ENCODE measurements around the gene GPA33.

Gene GPA33

DNA sequence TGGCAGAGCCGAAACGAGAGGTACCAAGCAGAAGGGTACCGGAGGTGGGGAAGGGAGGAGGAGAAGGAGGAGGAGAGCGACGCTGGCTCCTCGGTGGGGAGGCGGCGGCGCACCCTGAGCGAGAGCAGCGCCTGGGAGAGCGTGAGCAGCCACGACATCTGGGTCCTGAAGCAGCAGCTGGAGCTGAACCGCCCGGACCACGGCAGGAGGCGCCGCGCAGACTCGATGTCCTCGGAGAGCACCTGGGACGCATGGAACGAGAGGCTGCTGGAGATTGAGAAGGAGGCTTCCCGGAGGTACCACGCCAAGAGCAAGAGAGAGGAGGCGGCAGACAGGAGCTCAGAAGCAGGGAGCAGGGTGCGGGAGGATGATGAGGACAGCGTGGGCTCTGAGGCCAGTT, 36.1 kb upstream of the GPA33 start:
- ATAC-seq (no peak), DNase-seq (no peak)
- Mint-ChIP-seq H3K27me3 (peaks cover 20% of the 10 kb centered on the region), H3K4me1 (peaks cover 2% of the 10 kb centered on the region), H3K4me3 (no peak overlapping the region), H3K27ac (no peak overlapping the region), H3K36me3 (ENCODE audit: low read depth) (no peaks in the 10 kb centered on the region), H3K9me3 (no peaks in the 10 kb centered on the region)

DNA sequence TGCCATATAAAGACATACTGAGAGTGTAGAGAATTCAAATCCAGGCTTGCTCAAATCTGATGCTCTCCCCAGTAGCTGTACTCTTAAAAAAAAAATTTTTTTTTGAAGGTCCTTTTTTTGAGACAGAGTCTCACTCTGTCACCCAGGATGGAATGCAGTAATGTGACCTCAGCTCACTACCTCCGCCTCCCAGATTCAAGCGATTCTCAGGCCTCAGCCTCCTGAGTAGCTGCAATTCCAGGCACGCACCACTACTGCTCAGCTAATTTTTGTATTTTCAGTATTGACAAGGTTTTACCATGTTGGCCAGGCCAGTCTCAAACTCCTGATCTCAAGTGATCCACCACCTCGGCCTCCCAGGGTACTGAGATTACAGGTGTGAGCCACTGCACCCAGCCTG, 32.4 kb upstream of the GPA33 start:
- DNase-seq = no peak
- H3K4me3 Mint-ChIP-seq = no peak overlapping the region
- H3K27me3 Mint-ChIP-seq = peaks cover 9% of the 10 kb centered on the region
- no peak overlapping the region for H3K27ac Mint-ChIP-seq
- no peaks in the 10 kb centered on the region for H3K36me3 Mint-ChIP-seq (ENCODE audit: low read depth)
- H3K9me3 Mint-ChIP-seq = no peaks in the 10 kb centered on the region
- peaks cover 4% of the 10 kb centered on the region for H3K4me1 Mint-ChIP-seq
- no peak for ATAC-seq

DNA sequence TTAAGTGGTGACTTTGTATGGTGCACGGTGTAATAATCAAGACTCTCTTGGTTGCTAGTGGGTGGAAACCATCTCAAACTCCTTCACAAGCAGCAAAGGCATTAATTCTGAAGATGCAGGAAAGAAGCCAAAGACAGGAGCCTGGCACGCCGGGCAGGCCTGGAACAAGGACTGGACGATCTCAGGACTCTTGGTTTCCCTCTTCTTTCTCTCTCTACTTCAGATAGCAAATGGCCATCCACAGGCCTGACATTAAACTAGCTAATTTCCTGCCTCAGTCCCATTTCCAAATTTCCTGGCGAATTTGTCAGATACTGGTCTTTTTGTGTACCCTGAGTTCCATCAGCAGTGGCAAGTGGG, 31.9 kb upstream of the GPA33 start:
- Mint-ChIP-seq H3K27ac (no peak overlapping the region), H3K27me3 (peaks cover 4% of the 10 kb centered on the region), H3K36me3 (ENCODE audit: low read depth) (no peaks in the 10 kb centered on the region), H3K9me3 (no peaks in the 10 kb centered on the region), H3K4me1 (peaks cover 4% of the 10 kb centered on the region), H3K4me3 (no peak overlapping the region)
- DNase-seq (no peak), ATAC-seq (no peak)

DNA sequence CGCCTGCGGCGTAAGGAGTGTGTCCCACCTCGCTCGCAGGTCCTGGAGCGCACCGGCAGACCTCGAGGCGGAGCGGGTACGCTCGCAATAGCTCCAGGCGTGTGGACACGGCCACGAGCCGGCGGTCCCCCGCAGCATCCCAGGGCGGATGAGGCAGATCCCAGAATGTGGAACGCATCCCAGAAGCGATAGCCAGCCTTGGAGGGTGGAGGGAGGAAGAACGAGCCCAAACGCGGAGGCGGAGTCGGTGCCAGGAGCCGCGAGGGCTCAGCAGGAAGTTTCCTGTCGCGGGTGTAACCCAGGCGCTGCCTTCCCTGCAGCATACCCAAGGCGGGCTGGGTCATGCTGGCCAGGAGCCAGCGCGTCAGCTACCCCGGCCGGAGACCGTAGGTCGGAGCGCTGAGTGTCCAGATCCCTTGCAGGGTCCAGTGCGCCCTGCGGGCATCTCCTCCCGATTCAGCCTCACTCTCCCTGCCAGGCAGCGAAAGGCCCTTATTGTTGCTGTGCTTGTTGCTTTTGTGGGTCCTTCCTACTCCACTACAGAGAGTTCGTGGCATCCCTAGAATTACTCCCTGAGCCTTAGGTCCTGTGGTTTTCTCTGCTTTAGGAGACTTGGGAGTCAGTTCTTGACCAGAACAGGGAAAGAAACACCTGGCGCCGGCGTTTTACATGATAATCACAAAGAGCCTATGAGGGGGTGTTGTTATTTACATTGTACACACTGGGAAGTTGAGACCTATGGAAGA, 31.4 kb upstream of the GPA33 start:
- no peaks in the 10 kb centered on the region for H3K36me3 Mint-ChIP-seq (ENCODE audit: low read depth)
- no peaks in the 10 kb centered on the region for H3K9me3 Mint-ChIP-seq
- H3K4me1 Mint-ChIP-seq = peaks cover 4% of the 10 kb centered on the region
- ATAC-seq (peak; percentile 48), DNase-seq (no peak)
- no peak overlapping the region for H3K27ac Mint-ChIP-seq
- H3K27me3 Mint-ChIP-seq = peaks cover 3% of the 10 kb centered on the region
- H3K4me3 Mint-ChIP-seq = peak overlapping the region; percentile 72

DNA sequence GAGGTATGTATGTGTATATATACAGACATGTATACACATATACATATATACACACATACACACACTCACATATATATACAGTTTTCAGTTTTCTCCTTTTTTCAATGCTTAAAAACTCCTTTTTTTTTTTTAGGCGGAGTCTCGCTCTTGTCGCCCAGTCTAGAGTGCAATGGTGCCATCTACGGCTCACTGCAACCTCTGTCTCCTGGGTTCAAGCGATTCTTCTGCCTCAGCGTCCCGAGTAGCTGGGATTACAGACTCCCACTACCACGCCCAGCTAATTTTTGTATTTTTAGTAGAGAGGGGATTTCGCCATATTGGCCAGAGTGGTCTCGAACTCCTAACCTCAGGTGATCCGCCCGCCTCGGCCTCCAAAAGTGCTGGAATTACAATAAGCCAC, 30.7 kb upstream of the GPA33 start:
- no peak for ATAC-seq
- H3K27ac Mint-ChIP-seq = no peak overlapping the region
- H3K36me3 Mint-ChIP-seq (ENCODE audit: low read depth) = no peaks in the 10 kb centered on the region

DNA sequence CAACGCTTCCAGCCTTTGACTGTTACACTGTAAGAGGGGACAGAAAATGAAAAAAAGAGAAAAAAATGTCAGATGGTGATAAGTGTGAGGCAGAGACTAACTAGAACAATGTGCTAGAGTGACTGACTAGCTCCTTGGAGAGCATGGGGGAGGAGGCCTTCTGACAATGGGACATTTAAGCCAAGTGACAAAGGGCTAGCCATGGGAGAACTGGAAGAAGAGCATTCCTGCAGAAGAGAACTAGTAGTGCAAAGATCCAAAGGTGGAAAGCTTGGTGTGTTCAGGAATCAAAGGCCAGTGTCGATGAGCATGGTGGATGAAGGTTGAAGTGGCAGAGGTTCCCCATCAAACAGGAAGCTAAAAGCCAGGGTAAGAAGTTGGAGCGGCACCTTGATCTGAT, 29.5 kb upstream of the GPA33 start:
- Mint-ChIP-seq H3K4me1 (peaks cover 9% of the 10 kb centered on the region), H3K9me3 (no peaks in the 10 kb centered on the region), H3K27me3 (no peaks in the 10 kb centered on the region), H3K4me3 (no peak overlapping the region), H3K36me3 (ENCODE audit: low read depth) (no peaks in the 10 kb centered on the region), H3K27ac (no peak overlapping the region)
- ATAC-seq (no peak), DNase-seq (no peak)

More for the DNA sequence above, 30.7 kb upstream of the GPA33 start:
- H3K4me3 Mint-ChIP-seq = peak overlapping the region; percentile 72
- no peaks in the 10 kb centered on the region for H3K9me3 Mint-ChIP-seq
- peaks cover 4% of the 10 kb centered on the region for H3K4me1 Mint-ChIP-seq
- no peak for DNase-seq
- no peaks in the 10 kb centered on the region for H3K27me3 Mint-ChIP-seq

DNA sequence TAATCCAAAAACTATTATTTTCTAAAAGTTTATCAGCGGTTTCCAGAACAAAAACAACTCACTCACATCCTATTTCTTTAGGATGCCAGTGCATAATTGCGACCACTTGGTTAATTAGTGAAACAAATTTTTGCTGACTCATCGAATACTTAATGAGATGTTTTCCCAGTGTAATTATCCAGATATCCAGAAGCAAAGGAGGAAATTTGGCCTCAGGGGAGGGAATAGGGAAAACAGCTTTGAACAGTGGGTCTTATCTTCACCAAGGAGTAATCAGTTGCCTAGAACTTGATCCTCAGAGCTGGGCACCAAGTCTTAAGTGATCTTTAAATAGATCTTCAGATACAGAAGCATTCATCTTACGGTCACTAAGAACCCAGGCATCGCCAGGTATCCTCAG, 28.0 kb upstream of the GPA33 start:
- DNase-seq = no peak
- no peak overlapping the region for H3K4me3 Mint-ChIP-seq

DNA sequence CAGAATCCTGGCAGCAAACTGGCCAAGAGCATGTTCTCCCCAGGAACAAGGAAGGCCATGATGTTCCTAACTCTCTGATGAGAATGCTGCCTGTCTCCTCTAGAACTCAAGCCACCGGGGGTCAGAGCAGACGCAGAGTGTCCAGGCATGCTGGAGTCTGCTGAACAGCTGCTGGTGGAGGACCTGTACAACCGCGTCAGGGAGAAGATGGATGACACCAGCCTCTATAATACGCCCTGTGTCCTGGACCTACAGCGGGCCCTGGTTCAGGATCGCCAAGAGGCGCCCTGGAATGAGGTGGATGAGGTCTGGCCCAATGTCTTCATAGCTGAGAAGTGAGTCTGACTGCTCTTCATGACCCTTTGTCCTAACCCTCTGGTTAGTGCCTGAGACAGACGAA, 27.0 kb upstream of the GPA33 start:
- DNase-seq (no peak), ATAC-seq (no peak)
- Mint-ChIP-seq H3K4me1 (peaks cover 12% of the 10 kb centered on the region), H3K27ac (no peak overlapping the region), H3K9me3 (no peaks in the 10 kb centered on the region), H3K4me3 (no peak overlapping the region), H3K36me3 (ENCODE audit: low read depth) (no peaks in the 10 kb centered on the region), H3K27me3 (no peaks in the 10 kb centered on the region)

More for the DNA sequence above, 28.0 kb upstream of the GPA33 start:
- H3K36me3 Mint-ChIP-seq (ENCODE audit: low read depth) = no peaks in the 10 kb centered on the region
- no peak overlapping the region for H3K27ac Mint-ChIP-seq
- ATAC-seq = no peak
- H3K4me1 Mint-ChIP-seq = peaks cover 12% of the 10 kb centered on the region
- H3K9me3 Mint-ChIP-seq = no peaks in the 10 kb centered on the region
- H3K27me3 Mint-ChIP-seq = no peaks in the 10 kb centered on the region

DNA sequence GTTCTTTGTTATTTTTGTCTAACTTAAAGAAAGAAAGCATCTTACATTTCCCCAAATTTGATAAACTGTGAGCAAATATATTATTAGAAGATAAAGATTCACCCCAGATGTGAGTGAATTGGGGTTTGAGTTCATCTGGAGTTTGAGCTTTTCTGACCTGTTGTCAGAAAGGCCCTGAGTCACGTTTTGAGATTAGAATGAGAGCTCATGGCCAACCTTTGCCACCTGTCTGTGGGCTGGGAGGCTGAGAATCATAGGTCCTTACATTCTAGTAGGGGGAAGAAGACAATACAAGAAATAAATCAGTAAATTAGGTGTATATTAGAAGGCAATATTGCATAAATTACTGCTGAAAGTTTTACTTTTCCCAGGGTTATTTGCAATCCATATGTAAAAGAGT, 26.0 kb upstream of the GPA33 start:
- no peak for DNase-seq
- no peaks in the 10 kb centered on the region for H3K9me3 Mint-ChIP-seq
- no peak for ATAC-seq
- no peaks in the 10 kb centered on the region for H3K27me3 Mint-ChIP-seq
- H3K27ac Mint-ChIP-seq = no peak overlapping the region
- no peaks in the 10 kb centered on the region for H3K36me3 Mint-ChIP-seq (ENCODE audit: low read depth)
- no peak overlapping the region for H3K4me3 Mint-ChIP-seq
- H3K4me1 Mint-ChIP-seq = peaks cover 9% of the 10 kb centered on the region

DNA sequence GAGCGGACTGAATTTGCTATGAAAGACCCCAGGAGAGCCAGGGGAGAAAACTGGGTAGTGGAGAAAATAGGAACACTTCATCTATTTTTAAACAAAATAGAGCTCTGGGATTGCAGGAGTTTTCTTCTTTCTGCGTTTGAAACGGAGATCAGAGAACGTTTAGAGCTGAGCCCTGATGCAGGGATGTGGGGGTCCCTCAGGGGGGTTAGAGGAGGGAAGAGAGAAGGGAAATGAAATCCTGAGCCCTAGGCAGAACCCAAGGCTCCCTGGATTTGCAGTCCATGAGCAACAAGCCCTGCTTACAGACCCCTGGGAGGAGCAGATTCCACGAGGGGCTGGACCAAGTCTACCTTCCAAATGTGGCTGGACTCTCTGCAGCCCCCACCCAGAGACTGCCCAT, 25.5 kb upstream of the GPA33 start:
- Mint-ChIP-seq H3K27me3 (peaks cover under 1% of the 10 kb centered on the region), H3K27ac (no peak overlapping the region), H3K4me1 (peaks cover 14% of the 10 kb centered on the region), H3K9me3 (no peaks in the 10 kb centered on the region), H3K4me3 (no peak overlapping the region), H3K36me3 (ENCODE audit: low read depth) (no peaks in the 10 kb centered on the region)
- DNase-seq (no peak), ATAC-seq (no peak)

DNA sequence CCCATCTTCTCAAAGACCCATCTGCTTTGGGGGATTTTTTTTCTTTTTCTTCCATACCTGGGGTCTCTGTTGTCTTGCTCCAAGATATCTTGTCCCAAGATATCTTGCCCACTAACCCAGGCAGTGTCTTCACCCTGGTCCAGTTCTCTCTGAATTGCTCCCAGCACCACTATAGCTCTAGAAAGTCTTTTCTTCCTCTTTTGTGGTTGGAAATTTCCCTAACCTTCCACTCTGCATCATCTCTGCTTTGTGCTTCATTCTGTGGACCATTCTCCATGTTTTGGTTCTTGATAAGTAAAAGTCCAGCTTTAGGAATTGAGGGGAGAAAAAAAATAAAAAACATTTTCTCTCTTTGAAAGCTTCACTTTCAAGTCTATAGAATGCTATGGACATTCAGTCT, 24.5 kb upstream of the GPA33 start:
- Mint-ChIP-seq H3K9me3 (no peaks in the 10 kb centered on the region), H3K4me3 (no peak overlapping the region), H3K4me1 (peaks cover 24% of the 10 kb centered on the region), H3K27ac (no peak overlapping the region), H3K36me3 (ENCODE audit: low read depth) (no peaks in the 10 kb centered on the region), H3K27me3 (peaks cover 2% of the 10 kb centered on the region)
- DNase-seq = no peak
- no peak for ATAC-seq

DNA sequence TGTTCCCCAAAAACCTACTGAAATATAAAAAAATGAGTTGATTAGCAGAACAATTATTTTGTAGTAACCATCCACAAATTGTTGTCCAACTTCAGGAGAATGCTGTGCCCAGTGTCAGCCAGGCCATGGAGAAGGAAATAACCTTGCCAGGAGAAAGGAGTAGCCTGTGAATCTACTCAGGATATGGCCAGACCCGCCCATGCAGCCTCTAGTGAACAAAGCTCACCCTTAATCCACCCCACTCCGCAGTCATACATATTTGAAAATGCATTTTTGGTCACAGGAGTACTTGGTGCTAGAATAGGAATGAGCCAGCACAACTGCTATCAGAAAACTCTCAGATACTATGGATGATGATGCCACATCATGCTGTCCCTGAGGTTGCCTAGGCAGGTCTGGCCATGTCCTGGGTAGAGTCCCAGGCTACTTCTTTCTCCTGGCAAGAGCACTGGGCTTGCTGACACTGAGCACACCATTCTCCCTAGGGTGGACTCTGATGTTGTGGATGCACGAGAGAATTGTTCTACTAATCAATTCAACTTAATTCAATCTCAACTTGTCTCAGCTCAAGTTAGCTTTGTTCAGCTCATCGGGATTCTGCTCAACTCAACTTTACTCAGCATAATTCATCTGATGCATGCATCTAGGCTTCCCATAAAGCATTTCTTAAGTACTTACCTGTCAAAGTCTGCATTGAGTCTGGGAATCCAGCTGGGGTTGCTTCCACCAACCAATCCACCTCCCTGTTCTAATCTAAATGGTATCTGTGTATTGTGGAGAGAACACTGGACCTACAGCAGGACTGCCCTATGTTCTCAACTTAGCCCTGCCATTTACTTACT, 21.9 kb upstream of the GPA33 start:
- Mint-ChIP-seq H3K4me1 (peaks cover 36% of the 10 kb centered on the region), H3K4me3 (no peak overlapping the region)

DNA sequence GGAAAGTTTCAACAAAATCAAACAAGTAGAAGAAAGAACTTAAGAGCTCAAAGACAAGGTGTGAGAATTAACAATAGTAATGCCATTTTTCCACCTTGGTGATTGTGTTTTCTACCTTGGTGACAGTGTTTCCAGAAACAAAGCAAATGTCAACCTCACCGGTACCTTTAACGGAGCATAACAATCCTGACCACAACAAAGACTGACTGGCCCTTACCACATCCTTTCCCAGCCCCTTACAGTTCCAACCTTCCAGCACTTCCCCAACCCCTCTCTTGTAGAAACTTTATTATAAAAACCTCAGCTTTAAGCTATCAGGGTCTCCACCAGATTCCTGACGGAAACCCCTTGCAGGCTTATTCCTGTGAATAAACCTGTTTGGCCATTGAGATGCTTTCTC, 20.4 kb upstream of the GPA33 start:
- Mint-ChIP-seq H3K27me3 (peaks cover 2% of the 10 kb centered on the region), H3K27ac (peak overlapping the region; percentile 61), H3K36me3 (ENCODE audit: low read depth) (no peaks in the 10 kb centered on the region), H3K9me3 (no peaks in the 10 kb centered on the region), H3K4me1 (peaks cover 42% of the 10 kb centered on the region), H3K4me3 (peak overlapping the region; percentile 21)
- peak; percentile 80 for ATAC-seq
- no peak for DNase-seq

More for the DNA sequence above, 21.9 kb upstream of the GPA33 start:
- peaks cover 2% of the 10 kb centered on the region for H3K27me3 Mint-ChIP-seq
- DNase-seq = no peak
- no peaks in the 10 kb centered on the region for H3K36me3 Mint-ChIP-seq (ENCODE audit: low read depth)
- no peak for ATAC-seq
- H3K9me3 Mint-ChIP-seq = no peaks in the 10 kb centered on the region
- no peak overlapping the region for H3K27ac Mint-ChIP-seq

DNA sequence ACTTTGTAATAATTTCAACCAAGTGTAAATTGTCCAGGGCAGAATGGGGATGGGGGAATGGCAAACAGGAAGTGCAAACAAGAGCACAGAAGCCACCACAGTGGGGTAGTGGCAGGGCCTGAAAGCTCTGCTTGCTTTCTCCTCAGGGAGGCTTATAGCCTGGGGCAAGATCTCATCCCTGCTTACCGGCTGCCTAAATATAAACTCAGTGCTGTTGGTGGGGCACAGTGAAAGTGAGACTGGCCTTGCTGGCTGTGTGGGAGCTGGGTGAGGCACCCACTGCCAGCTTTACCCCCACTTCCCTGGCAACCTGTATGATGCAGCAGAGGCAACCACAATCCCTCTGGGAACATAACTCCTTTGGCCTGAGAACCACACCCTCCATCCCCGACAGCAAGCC, 18.9 kb upstream of the GPA33 start:
- Mint-ChIP-seq H3K27me3 (peaks cover 2% of the 10 kb centered on the region), H3K9me3 (no peaks in the 10 kb centered on the region), H3K36me3 (ENCODE audit: low read depth) (no peaks in the 10 kb centered on the region), H3K4me3 (no peak overlapping the region), H3K4me1 (peaks cover 48% of the 10 kb centered on the region), H3K27ac (peak overlapping the region; percentile 57)
- DNase-seq = no peak
- ATAC-seq = no peak

DNA sequence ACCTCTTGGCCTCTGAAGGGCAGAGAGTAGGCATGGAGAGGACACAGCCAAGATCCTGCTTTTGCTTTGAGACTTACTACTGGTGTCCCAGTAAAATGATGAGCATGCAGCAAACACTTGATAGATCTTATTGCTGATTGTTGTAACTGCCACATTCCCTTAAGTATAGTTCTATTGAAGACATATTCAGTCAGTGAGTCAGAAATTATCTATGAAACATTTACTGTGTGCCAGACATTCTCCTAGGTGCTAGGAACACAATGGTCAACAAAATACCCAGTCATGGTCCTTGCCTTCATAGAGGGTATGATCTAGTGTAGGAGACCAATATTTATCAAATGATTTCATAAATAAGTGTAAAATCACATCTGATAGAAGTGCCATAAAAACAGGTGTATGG, 17.3 kb upstream of the GPA33 start:
- no peak overlapping the region for H3K4me3 Mint-ChIP-seq
- ATAC-seq (no peak), DNase-seq (no peak)
- H3K27ac Mint-ChIP-seq = no peak overlapping the region
- H3K4me1 Mint-ChIP-seq = peaks cover 65% of the 10 kb centered on the region
- H3K9me3 Mint-ChIP-seq = no peaks in the 10 kb centered on the region
- no peaks in the 10 kb centered on the region for H3K36me3 Mint-ChIP-seq (ENCODE audit: low read depth)
- peaks cover 2% of the 10 kb centered on the region for H3K27me3 Mint-ChIP-seq
